ENCODE data around the gene ARHGAP5. TPM values are rescaled to one million over a fixed set of nuclear protein-coding genes. Genes with fewer than 3 reads are reported as not detected.

Gene ARHGAP5
- total RNA-seq, 1 donor from 2014 or later: 140 TPM

DNA sequence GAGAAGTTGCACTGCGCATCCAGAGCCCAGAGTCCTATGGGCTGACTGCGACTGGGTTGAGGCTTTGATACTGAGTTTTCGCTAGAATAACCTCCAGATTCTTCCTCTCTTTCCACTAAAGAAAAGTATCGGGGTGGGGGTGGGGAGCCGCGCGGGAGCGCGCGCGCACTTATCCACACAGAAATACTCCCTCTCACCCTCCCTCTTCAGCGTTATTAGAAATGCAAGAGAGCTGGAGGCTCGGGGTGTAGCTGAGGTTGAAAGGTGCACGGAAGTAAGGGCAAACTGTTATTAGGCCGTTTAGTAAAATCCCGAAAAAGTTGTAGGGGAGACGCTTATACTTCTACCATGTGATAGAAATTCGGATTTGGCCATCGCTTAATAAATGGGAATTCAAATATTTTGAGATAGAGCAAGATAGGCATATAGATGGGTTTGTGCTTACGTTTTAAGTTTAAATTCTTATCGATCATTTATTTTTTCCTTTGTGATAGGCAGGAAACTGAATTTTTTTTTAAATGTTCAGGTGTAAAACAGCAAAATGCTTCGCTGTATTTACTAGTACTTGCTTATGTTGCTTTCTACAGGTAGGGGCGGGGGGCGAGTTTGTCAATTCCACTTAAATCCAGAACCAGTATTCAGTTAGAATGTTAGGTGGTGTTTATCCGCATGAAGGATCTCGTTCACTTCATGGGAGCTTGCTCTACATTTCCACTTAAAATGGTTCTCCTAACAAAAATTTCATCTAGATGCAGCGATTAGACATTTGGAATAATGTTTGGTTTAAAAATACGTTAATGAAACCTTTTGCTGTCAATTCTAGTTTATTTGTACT lies 1.1 kb downstream of the ARHGAP5 start:
- Mint-ChIP-seq H3K9me3 (ENCODE audit: unreplicated experiment) (no peaks in the 10 kb centered on the region), H3K27ac (ENCODE audit: unreplicated experiment) (peak overlapping the region; percentile 94), H3K36me3 (ENCODE audit: low read depth, unreplicated experiment) (no peaks in the 10 kb centered on the region), H3K4me3 (ENCODE audit: unreplicated experiment) (peak overlapping the region; percentile 99), H3K27me3 (ENCODE audit: low read depth, unreplicated experiment) (no peaks in the 10 kb centered on the region), H3K4me1 (ENCODE audit: low read depth, unreplicated experiment) (peaks cover 27% of the 10 kb centered on the region)
- H3K9ac ChIP-seq (ENCODE audit: low read length): peak overlapping the region; percentile 88
- H3K4me1 ChIP-seq (ENCODE audit: insufficient read depth, low read length): peaks cover 12% of the 10 kb centered on the region
- TF ChIP-seq, protein P1, sequence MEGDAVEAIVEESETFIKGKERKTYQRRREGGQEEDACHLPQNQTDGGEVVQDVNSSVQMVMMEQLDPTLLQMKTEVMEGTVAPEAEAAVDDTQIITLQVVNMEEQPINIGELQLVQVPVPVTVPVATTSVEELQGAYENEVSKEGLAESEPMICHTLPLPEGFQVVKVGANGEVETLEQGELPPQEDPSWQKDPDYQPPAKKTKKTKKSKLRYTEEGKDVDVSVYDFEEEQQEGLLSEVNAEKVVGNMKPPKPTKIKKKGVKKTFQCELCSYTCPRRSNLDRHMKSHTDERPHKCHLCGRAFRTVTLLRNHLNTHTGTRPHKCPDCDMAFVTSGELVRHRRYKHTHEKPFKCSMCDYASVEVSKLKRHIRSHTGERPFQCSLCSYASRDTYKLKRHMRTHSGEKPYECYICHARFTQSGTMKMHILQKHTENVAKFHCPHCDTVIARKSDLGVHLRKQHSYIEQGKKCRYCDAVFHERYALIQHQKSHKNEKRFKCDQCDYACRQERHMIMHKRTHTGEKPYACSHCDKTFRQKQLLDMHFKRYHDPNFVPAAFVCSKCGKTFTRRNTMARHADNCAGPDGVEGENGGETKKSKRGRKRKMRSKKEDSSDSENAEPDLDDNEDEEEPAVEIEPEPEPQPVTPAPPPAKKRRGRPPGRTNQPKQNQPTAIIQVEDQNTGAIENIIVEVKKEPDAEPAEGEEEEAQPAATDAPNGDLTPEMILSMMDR (IDR thresholded peaks at IDR 0.05; ENCODE audit: insufficient read depth, low read depth, low read length): no peak
- no peak for TF ChIP-seq EZH2 (IDR thresholded peaks at IDR 0.05; ENCODE audit: insufficient read depth, low read length)
- DNase-seq (ENCODE audit: low read depth) (peak; percentile 22), FAIRE-seq (no peak)
- H3K4me2 ChIP-seq (ENCODE audit: low read length): peak overlapping the region; percentile 86
- no peaks in the 10 kb centered on the region for H3K36me3 ChIP-seq (ENCODE audit: insufficient read depth, low read length)
- H3K79me2 ChIP-seq (ENCODE audit: insufficient read depth, low read length): peaks cover 59% of the 10 kb centered on the region
- peak overlapping the region; percentile 90 for H3K27ac ChIP-seq (ENCODE audit: low read depth, low read length)
- peak overlapping the region; percentile 61 for H2AFZ ChIP-seq (ENCODE audit: low read depth, low read length)
- no peaks in the 10 kb centered on the region for H3K9me3 ChIP-seq (ENCODE audit: insufficient read depth, low read depth, low read length)
- no peaks in the 10 kb centered on the region for H3K27me3 ChIP-seq (ENCODE audit: insufficient read depth, low read length)
- H4K20me1 ChIP-seq (ENCODE audit: insufficient read depth, low read length): peaks cover 51% of the 10 kb centered on the region
- peak overlapping the region; percentile 90 for H3K4me3 ChIP-seq (ENCODE audit: insufficient read depth, low read depth, low read length)

DNA sequence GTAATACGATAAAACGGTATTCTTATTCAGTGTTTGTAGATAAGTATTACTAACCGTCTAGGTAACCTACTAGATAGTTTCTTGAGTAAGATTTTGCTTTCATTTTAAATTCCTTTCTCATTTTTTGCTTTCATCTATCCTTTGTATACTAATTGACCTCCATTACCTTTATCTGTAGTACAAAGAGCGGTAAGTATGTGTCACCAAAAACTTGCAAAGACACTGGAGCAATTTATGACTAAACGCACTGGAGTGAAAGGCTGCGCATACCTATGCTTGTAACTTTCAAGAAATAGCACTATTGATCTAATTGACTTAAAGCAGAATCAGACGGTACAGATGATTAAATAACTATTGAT lies 1.7 kb downstream of the ARHGAP5 start:
- H3K36me3 ChIP-seq (ENCODE audit: insufficient read depth, low read length): no peaks in the 10 kb centered on the region
- peak; percentile 64 for FAIRE-seq
- DNase-seq (ENCODE audit: low read depth): peak; percentile 60
- H3K4me1 Mint-ChIP-seq (ENCODE audit: low read depth, unreplicated experiment): peaks cover 33% of the 10 kb centered on the region
- peak overlapping the region; percentile 55 for H3K27ac Mint-ChIP-seq (ENCODE audit: unreplicated experiment)
- H3K79me2 ChIP-seq (ENCODE audit: insufficient read depth, low read length): peaks cover 65% of the 10 kb centered on the region
- no peaks in the 10 kb centered on the region for H3K9me3 Mint-ChIP-seq (ENCODE audit: unreplicated experiment)
- H3K4me1 ChIP-seq (ENCODE audit: insufficient read depth, low read length): peaks cover 12% of the 10 kb centered on the region
- H3K4me2 ChIP-seq (ENCODE audit: low read length): peak overlapping the region; percentile 86
- TF ChIP-seq, protein P1 (IDR thresholded peaks at IDR 0.05; ENCODE audit: insufficient read depth, low read depth, low read length): no peak
- no peak for TF ChIP-seq EZH2 (IDR thresholded peaks at IDR 0.05; ENCODE audit: insufficient read depth, low read length)
- peaks cover 57% of the 10 kb centered on the region for H4K20me1 ChIP-seq (ENCODE audit: insufficient read depth, low read length)
- no peaks in the 10 kb centered on the region for H3K36me3 Mint-ChIP-seq (ENCODE audit: low read depth, unreplicated experiment)
- peak overlapping the region; percentile 88 for H3K9ac ChIP-seq (ENCODE audit: low read length)
- peak overlapping the region; percentile 90 for H3K4me3 ChIP-seq (ENCODE audit: insufficient read depth, low read depth, low read length)
- no peaks in the 10 kb centered on the region for H3K9me3 ChIP-seq (ENCODE audit: insufficient read depth, low read depth, low read length)
- no peaks in the 10 kb centered on the region for H3K27me3 ChIP-seq (ENCODE audit: insufficient read depth, low read length)
- H3K4me3 Mint-ChIP-seq (ENCODE audit: unreplicated experiment): peak overlapping the region; percentile 99
- no peaks in the 10 kb centered on the region for H3K27me3 Mint-ChIP-seq (ENCODE audit: low read depth, unreplicated experiment)
- H2AFZ ChIP-seq (ENCODE audit: low read depth, low read length): no peak overlapping the region
- peak overlapping the region; percentile 90 for H3K27ac ChIP-seq (ENCODE audit: low read depth, low read length)

DNA sequence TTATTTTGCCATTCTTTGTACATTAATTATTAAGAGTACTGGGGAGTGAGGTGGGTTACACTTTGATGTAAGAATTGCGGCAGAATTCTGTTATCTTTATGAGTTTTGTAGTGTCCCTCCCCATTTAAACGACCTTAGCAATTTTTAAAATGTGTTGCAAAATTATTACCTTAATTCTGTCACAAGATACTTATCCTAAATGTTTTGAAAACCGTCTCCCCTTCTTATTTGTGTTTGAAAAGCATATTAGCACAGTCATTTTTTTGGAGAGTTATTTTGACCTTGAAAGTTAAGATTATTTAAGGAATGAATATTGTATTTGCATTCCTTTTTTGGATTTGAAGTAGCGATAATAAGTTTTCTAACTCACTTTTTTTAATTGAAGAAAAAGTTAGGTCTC lies 2.2 kb downstream of the ARHGAP5 start:
- Histone ChIP-seq H3K4me2 (ENCODE audit: low read length) (peak overlapping the region; percentile 86), H3K9me3 (ENCODE audit: insufficient read depth, low read depth, low read length) (no peaks in the 10 kb centered on the region), H4K20me1 (ENCODE audit: insufficient read depth, low read length) (peaks cover 61% of the 10 kb centered on the region), H3K9ac (ENCODE audit: low read length) (peak overlapping the region; percentile 88), H2AFZ (ENCODE audit: low read depth, low read length) (no peak overlapping the region), H3K36me3 (ENCODE audit: insufficient read depth, low read length) (no peaks in the 10 kb centered on the region), H3K27ac (ENCODE audit: low read depth, low read length) (peak overlapping the region; percentile 14), H3K4me1 (ENCODE audit: insufficient read depth, low read length) (peaks cover 12% of the 10 kb centered on the region), H3K27me3 (ENCODE audit: insufficient read depth, low read length) (no peaks in the 10 kb centered on the region), H3K79me2 (ENCODE audit: insufficient read depth, low read length) (peaks cover 70% of the 10 kb centered on the region), H3K4me3 (ENCODE audit: insufficient read depth, low read depth, low read length) (peak overlapping the region; percentile 90)
- Mint-ChIP-seq H3K4me3 (ENCODE audit: unreplicated experiment) (peak overlapping the region; percentile 99), H3K9me3 (ENCODE audit: unreplicated experiment) (no peaks in the 10 kb centered on the region), H3K27me3 (ENCODE audit: low read depth, unreplicated experiment) (no peaks in the 10 kb centered on the region), H3K4me1 (ENCODE audit: low read depth, unreplicated experiment) (peaks cover 35% of the 10 kb centered on the region), H3K27ac (ENCODE audit: unreplicated experiment) (peak overlapping the region; percentile 55), H3K36me3 (ENCODE audit: low read depth, unreplicated experiment) (no peaks in the 10 kb centered on the region)
- DNase-seq (ENCODE audit: low read depth) (no peak), FAIRE-seq (no peak)
- TF ChIP-seq EZH2 (IDR thresholded peaks at IDR 0.05; ENCODE audit: insufficient read depth, low read length): no peak
